NCI-H345 treated with DMSO at 0.1 percent for 48 hours (cell line): ENCODE data around the gene FIBP.

Source experiments
- DNase-seq: peaks from one replicate; lab custom pipeline; 2025; ENCODE audit not compliant: unreplicated experiment; lab: John Stamatoyannopoulos, UW

The FIBP gene

GRCh38 chr11:65860278-65861164 is 27.8 kb downstream of the FIBP start, which contains the start of gene MUS81:
Gene MUS81 (plus strand): TSS chr11:65860433. CDS start chr11:65860754, 321 bp downstream.
- DNase-seq: peak; percentile 91

- peak; percentile 70 for DNase-seq
Measured at GRCh38 chr11:65859812-65860277, 28.4 kb downstream of the FIBP start.

GRCh38 chr11:65859095-65859811 is 29.0 kb downstream of the FIBP start:
- DNase-seq: peak; percentile 96

- DNase-seq: peak; percentile 51
Measured at GRCh38 chr11:65858681-65859087, 29.6 kb downstream of the FIBP start.

GRCh38 chr11:65857853-65858680 is 30.2 kb downstream of the FIBP start, which contains the start of gene CFL1:
Gene CFL1 (minus strand): TSS chr11:65858180. CDS start chr11:65858099, 81 bp downstream.
- DNase-seq: peak; percentile 97

GRCh38 chr11:65857500-65857852 is 30.8 kb downstream of the FIBP start:
- peak; percentile 11 for DNase-seq

GRCh38 chr11:65856689-65857499 is 31.4 kb downstream of the FIBP start:
- peak; percentile 61 for DNase-seq

GRCh38 chr11:65855927-65856363 is 32.3 kb downstream of the FIBP start:
- no peak for DNase-seq

GRCh38 chr11:65854852-65855837 is 33.1 kb downstream of the FIBP start:
- DNase-seq: no peak

- DNase-seq: no peak
Measured at GRCh38 chr11:65854161-65854592, 34.1 kb downstream of the FIBP start.

GRCh38 chr11:65853246-65853979 is 34.9 kb downstream of the FIBP start:
- no peak for DNase-seq

GRCh38 chr11:65852508-65853245 is 35.6 kb downstream of the FIBP start:
- DNase-seq: no peak

- DNase-seq: no peak
Measured at GRCh38 chr11:65851811-65852507, 36.3 kb downstream of the FIBP start.

- no peak for DNase-seq
Measured at GRCh38 chr11:65851083-65851579, 37.1 kb downstream of the FIBP start.

- DNase-seq: no peak
Measured at GRCh38 chr11:65850217-65851082, 37.8 kb downstream of the FIBP start.

- no peak for DNase-seq
Measured at GRCh38 chr11:65849771-65850216, 38.5 kb downstream of the FIBP start.
